D721Med (cell line): Measurements from ENCODE around the gene ZNF41.

ENCODE experiments used
- DNase-seq: peaks from one replicate; pipeline ENCODE4 v3.0.0; 2011; ENCODE audit warnings: low spot score; ENCODE audit not compliant: insufficient read length
- FAIRE-seq: peaks from 2 replicates; lab custom pipeline; 2011; peaks lifted over from hg19 to GRCh38; lab: Jason Lieb, UNC
- CTCF ChIP-seq: IDR thresholded peaks from 2 replicates; pipeline ENCODE4 v1.5.1; 2012; ENCODE audit warnings: mild to moderate bottlenecking, control low read depth; ENCODE audit not compliant: insufficient read depth; ENCODE audit errors: missing control alignments

The ZNF41 gene

GRCh38 chrX:47446431-47446830 is 36.6 kb downstream of the ZNF41 start:
- FAIRE-seq (no peak), DNase-seq (no peak)
- no peak for TF ChIP-seq CTCF

- FAIRE-seq (no peak), DNase-seq (no peak)
Observed at GRCh38 chrX:47430925-47431324, 52.1 kb downstream of the ZNF41 start.

GRCh38 chrX:47422444-47422843 is 60.6 kb downstream of the ZNF41 start:
- no peak for FAIRE-seq
- DNase-seq, result no peak
- no peak for TF ChIP-seq CTCF

More at GRCh38 chrX:47430925-47431324, 52.1 kb downstream of the ZNF41 start:
- TF ChIP-seq CTCF, result no peak

GRCh38 chrX:47420962-47421361 is 62.1 kb downstream of the ZNF41 start:
- FAIRE-seq (no peak), DNase-seq (no peak)
- no peak for TF ChIP-seq CTCF

GRCh38 chrX:47420265-47420664 is 62.8 kb downstream of the ZNF41 start:
- FAIRE-seq, result no peak
- TF ChIP-seq CTCF, result no peak
- DNase-seq, result no peak

- FAIRE-seq, result no peak
- no peak for TF ChIP-seq CTCF
Observed at GRCh38 chrX:47413179-47413594, 69.8 kb downstream of the ZNF41 start.

More at GRCh38 chrX:47413179-47413594, 69.8 kb downstream of the ZNF41 start:
- DNase-seq, result no peak
